ENCODE data around the gene NPIPB6.

GRCh38 chr16:28293601-28293960 lies 69.7 kb downstream of the NPIPB6 start:
- TF ChIP-seq CTCF (IDR thresholded peaks at IDR 0.05) (no peak), POLR2A (IDR thresholded peaks at IDR 0.05) (no peak)
